ENCODE results near the gene IZUMO1.
"Not testable (repeated sequence)": the region's sequence is repeated elsewhere in the genome, so short reads cannot be mapped to it uniquely, and the experiment has no call there.

The IZUMO1 gene

GRCh38 chr19:48696353-48697010 is 50.2 kb downstream of the IZUMO1 start:
- no peak overlapping the region for H3K4me3 ChIP-seq (ENCODE audit: low read depth, low read length)
- DNase-seq (ENCODE audit: low read depth): no peak
- TF ChIP-seq, protein P1, sequence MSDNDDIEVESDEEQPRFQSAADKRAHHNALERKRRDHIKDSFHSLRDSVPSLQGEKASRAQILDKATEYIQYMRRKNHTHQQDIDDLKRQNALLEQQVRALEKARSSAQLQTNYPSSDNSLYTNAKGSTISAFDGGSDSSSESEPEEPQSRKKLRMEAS (IDR thresholded peaks at IDR 0.05; ENCODE audit: low read depth, low read length): no peak
- TF ChIP-seq MYC (IDR thresholded peaks at IDR 0.05; ENCODE audit: low read depth, low read length) (no peak), POLR2A (IDR thresholded peaks at IDR 0.05; ENCODE audit: extremely low read depth, insufficient read length) (no peak)
- TF ChIP-seq, protein P2, sequence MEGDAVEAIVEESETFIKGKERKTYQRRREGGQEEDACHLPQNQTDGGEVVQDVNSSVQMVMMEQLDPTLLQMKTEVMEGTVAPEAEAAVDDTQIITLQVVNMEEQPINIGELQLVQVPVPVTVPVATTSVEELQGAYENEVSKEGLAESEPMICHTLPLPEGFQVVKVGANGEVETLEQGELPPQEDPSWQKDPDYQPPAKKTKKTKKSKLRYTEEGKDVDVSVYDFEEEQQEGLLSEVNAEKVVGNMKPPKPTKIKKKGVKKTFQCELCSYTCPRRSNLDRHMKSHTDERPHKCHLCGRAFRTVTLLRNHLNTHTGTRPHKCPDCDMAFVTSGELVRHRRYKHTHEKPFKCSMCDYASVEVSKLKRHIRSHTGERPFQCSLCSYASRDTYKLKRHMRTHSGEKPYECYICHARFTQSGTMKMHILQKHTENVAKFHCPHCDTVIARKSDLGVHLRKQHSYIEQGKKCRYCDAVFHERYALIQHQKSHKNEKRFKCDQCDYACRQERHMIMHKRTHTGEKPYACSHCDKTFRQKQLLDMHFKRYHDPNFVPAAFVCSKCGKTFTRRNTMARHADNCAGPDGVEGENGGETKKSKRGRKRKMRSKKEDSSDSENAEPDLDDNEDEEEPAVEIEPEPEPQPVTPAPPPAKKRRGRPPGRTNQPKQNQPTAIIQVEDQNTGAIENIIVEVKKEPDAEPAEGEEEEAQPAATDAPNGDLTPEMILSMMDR (IDR thresholded peaks at IDR 0.05; ENCODE audit: low read depth, low read length): no peak

GRCh38 chr19:48695743-48696352 is 50.9 kb downstream of the IZUMO1 start, which contains the start of gene FUT2:
TSS of gene FUT2 (plus strand) at chr19:48695971. CDS start at chr19:48702957, 6,986 bp downstream.
- DNase-seq (ENCODE audit: low read depth): no peak
- TF ChIP-seq POLR2A (IDR thresholded peaks at IDR 0.05; ENCODE audit: extremely low read depth, insufficient read length) (no peak), MYC (IDR thresholded peaks at IDR 0.05; ENCODE audit: low read depth, low read length) (no peak)
- TF ChIP-seq, protein P2 (IDR thresholded peaks at IDR 0.05; ENCODE audit: low read depth, low read length): no peak
- TF ChIP-seq, protein P1 (IDR thresholded peaks at IDR 0.05; ENCODE audit: low read depth, low read length): no peak
- H3K4me3 ChIP-seq (ENCODE audit: low read depth, low read length): no peak within 1 kb of the TSS

DNA sequence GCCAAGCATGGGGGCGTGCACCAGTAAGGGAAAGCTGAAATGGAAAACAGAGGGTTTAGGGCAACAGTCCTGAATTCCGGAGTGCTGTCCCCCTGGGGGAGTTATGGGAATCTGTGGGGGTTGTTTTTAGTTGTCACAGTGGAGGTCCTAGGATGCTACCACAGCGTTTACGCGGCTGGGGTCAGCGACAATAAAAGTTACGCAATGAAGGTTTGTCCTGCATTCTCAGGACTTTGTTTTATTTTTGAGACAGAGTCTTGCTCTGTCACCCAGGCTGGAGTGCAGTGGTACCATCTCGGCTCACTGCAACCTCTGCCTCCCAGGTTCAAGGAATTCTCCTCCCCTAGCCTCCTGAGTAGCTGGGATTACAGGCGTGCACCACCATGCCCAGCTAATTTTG is 53.1 kb downstream of the IZUMO1 start:
- peak; percentile 29 for DNase-seq (ENCODE audit: low read depth)

More for the DNA sequence above, 53.1 kb downstream of the IZUMO1 start:
- not testable (repeated sequence) for H3K4me3 ChIP-seq (ENCODE audit: low read depth, low read length)
